Mammary epithelial cell (primary cell): Measurements from ENCODE around the gene IGSF21.

Source experiments
- EZH2 ChIP-seq: IDR thresholded peaks from 2 replicates; pipeline ENCODE4 v1.6.1; 2012; ENCODE audit warnings: low read length, inconsistent platforms, borderline replicate concordance
- TF ChIP-seq, protein P1 (sequence below), 2 donors: IDR thresholded peaks in 1 of 2; conservative IDR thresholded peaks in 1 of 2; 2 replicates each; pipeline ENCODE4 v1.5.1; 2011 to 2012; ENCODE audit warnings: inconsistent platforms in 2 of 2, low read length in 2 of 2, mild to moderate bottlenecking in 2 of 2, control low read depth in 1 of 2, low read depth in 1 of 2; ENCODE audit not compliant: insufficient read depth in 1 of 2; ENCODE audit errors: extremely low read depth in 1 of 2

- TF ChIP-seq, protein P1, sequence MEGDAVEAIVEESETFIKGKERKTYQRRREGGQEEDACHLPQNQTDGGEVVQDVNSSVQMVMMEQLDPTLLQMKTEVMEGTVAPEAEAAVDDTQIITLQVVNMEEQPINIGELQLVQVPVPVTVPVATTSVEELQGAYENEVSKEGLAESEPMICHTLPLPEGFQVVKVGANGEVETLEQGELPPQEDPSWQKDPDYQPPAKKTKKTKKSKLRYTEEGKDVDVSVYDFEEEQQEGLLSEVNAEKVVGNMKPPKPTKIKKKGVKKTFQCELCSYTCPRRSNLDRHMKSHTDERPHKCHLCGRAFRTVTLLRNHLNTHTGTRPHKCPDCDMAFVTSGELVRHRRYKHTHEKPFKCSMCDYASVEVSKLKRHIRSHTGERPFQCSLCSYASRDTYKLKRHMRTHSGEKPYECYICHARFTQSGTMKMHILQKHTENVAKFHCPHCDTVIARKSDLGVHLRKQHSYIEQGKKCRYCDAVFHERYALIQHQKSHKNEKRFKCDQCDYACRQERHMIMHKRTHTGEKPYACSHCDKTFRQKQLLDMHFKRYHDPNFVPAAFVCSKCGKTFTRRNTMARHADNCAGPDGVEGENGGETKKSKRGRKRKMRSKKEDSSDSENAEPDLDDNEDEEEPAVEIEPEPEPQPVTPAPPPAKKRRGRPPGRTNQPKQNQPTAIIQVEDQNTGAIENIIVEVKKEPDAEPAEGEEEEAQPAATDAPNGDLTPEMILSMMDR (conservative IDR thresholded peaks at IDR 0.05 in 1 of 2, IDR thresholded peaks at IDR 0.05 in 1 of 2; ENCODE audit: extremely low read depth in 1 of 2, insufficient read depth in 1 of 2, low read depth in 1 of 2, low read length in 2 of 2): no peak
- TF ChIP-seq EZH2: no peak
These were observed 34.4 kb upstream of the IGSF21 start for GRCh38 chr1:18073066-18073642.
